ENCODE data around the gene OR5M10. TPM values are rescaled to one million over a fixed set of nuclear protein-coding genes. Genes with fewer than 3 reads are reported as not detected.

The OR5M10 gene
- total and polyA plus RNA-seq, 2 donors (not counting 3 experiments of a cell fraction or from before 2014, with no cell fraction given): not detected

DNA sequence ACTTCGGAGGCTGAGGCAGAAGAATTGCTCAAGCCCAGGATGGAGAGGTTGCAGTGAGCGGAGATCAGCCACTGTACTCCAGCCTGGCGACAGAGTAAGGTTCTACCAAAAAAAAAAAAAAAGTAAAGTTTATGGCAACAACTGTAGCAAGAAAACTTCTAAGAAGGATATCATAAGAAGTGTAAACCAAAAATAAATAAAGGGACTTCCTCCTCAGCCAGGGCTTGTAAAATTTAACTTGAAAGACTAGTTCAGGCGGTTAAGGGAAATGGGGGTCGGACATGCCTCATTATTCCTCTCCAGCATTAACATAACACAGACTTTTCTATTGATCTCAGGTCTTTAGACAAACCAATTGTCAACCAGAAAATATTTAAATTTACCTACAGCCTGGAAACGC, 32.0 kb downstream of the OR5M10 start:
- Histone ChIP-seq H3K4me3 (replicated peaks in 1 of 3; ENCODE audit: insufficient read depth in 1 of 3, low read depth in 1 of 3, low read length in 3 of 3) (no peak overlapping the region), H4K20me1 (replicated peaks; ENCODE audit: control insufficient read depth, extremely low read depth, insufficient read depth, low read length) (no peaks in the 10 kb centered on the region), H3K79me2 (ENCODE audit: control insufficient read depth, insufficient read depth, low read length) (no peaks in the 10 kb centered on the region), H2AFZ (ENCODE audit: low read depth, low read length) (no peak overlapping the region), H3K9me3 (replicated peaks; ENCODE audit: control insufficient read depth, insufficient read depth, low read length) (peaks cover 2% of the 10 kb centered on the region), H3K4me2 (ENCODE audit: insufficient read depth, low read length) (no peak overlapping the region), H3K27ac (ENCODE audit: insufficient read depth, low read depth, low read length) (no peak overlapping the region), H3K9me1 (replicated peaks; ENCODE audit: control insufficient read depth, extremely low read depth, insufficient read depth, low read length) (no peaks in the 10 kb centered on the region), H3K4me1 (ENCODE audit: control insufficient read depth, extremely low read depth, insufficient read depth, low read length) (no peaks in the 10 kb centered on the region), H3K36me3 (ENCODE audit: control insufficient read depth in 2 of 2, extremely low read depth in 1 of 2, insufficient read depth in 2 of 2, low read length in 2 of 2) (no peaks in the 10 kb centered on the region), H3K27me3 (ENCODE audit: control insufficient read depth in 2 of 2, insufficient read depth in 2 of 2, low read length in 2 of 2) (no peaks in the 10 kb centered on the region), H3K9ac (replicated peaks; ENCODE audit: extremely low read depth, insufficient read depth, low read length) (no peak overlapping the region)
- FAIRE-seq (no peak), DNase-seq (ENCODE audit: low read depth, low spot score) (no peak)
- no TSS peak for BruUV-seq (replicated peaks)
- intact Hi-C loops (cut with micrococcal nuclease): no loop called here
- dilution Hi-C loops (cut with MboI; ENCODE audit: extremely low pct_ligation_motif_present, low sequenced_read_pairs): no loop called here
- no peak for TF ChIP-seq GATA2 (IDR thresholded peaks at IDR 0.05; ENCODE audit: insufficient read depth, insufficient read length, low read depth, low read length)
- TF ChIP-seq MYC (IDR thresholded peaks at IDR 0.05; ENCODE audit: low read depth, low read length): no peak
- TF ChIP-seq POLR2AphosphoS5 (IDR thresholded peaks at IDR 0.05; ENCODE audit: insufficient read depth, low read depth, low read length): no peak
- TF ChIP-seq FOS (IDR thresholded peaks at IDR 0.05; ENCODE audit: borderline replicate concordance, insufficient read depth, low read length): no peak
- no peak for TF ChIP-seq CTCF (IDR thresholded peaks at IDR 0.05; ENCODE audit: extremely low read depth in 1 of 2, insufficient read depth in 1 of 2, low read depth in 1 of 2, low read length in 2 of 2)
- TF ChIP-seq JUN (IDR thresholded peaks at IDR 0.05; ENCODE audit: borderline replicate concordance, insufficient read depth, insufficient read length, low read depth): no peak
- TF ChIP-seq EZH2 (IDR thresholded peaks at IDR 0.05; ENCODE audit: borderline replicate concordance, low read depth, low read length, severe bottlenecking): no peak
- TF ChIP-seq, protein P1, sequence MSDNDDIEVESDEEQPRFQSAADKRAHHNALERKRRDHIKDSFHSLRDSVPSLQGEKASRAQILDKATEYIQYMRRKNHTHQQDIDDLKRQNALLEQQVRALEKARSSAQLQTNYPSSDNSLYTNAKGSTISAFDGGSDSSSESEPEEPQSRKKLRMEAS (IDR thresholded peaks at IDR 0.05; ENCODE audit: insufficient read depth, insufficient read length): no peak
- TF ChIP-seq POLR2A (IDR thresholded peaks at IDR 0.05; ENCODE audit: low read depth, low read length): no peak
- ChIA-PET POLR2A (no interaction called here), CTCF (no interaction called here)
